Hepatic stellate cell (primary cell): ENCODE data around the gene STAT6.
A peak's percentile ranks its signal among the peaks of the same experiment; 100 is the strongest.
"Not testable (repeated sequence)": the region's sequence is repeated elsewhere in the genome, so short reads cannot be mapped to it uniquely, and the experiment has no call there.

ENCODE experiments used
- DNase-seq: peaks from one replicate; pipeline ENCODE4 v3.0.0; 2011; ENCODE audit warnings: low spot score

STAT6 gene

DNA sequence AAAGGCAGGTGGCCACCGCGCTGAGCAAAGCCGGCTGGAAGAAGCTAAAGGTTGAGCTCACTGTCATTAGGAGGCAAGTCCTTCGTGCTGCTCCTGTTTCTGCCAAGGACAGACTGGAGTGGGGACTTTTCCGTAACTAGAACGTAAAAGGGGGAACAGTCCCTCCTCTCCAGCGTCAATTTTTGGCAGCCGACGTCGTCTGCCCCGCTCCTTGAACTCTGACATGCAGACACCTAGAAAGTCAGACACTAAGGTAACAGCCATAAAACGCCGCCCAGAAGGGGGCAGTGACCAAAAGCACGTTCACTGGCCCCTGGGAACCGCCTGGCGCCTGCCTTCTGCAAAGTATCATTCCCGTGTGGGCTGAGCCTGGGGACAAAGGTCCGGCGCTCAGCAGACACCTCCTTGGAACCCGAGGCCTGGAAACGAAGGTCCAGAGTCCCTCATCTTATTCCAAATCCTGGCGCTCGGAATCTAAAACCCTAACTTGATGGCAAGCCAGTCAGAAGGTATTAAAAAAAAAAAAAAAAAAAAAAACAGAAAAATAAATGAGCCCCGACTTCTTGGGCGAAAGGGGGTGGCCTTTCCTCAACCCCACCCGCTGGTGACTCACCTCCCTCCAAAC, 16.1 kb upstream of the STAT6 start:
- no peak for DNase-seq

DNA sequence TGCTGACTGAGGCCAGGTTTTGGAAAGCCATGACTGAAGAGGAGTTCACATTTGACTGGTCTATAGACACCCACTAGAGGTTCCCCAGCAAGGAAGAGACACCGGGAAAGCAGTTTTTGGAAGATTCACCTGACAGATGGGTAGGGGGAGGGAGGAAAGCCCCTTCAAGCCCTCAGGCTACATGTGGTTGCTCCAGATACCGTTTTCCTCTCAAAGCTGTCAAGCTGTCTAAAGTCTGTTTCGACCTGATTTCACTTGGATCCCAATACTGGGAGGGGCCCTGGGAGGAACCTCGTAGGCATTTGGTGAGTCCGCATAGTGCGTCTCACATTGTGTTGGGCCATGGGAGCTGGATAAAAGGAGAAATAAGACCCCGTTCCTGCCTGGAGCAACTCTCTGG, 15.4 kb upstream of the STAT6 start:
- no peak for DNase-seq

DNA sequence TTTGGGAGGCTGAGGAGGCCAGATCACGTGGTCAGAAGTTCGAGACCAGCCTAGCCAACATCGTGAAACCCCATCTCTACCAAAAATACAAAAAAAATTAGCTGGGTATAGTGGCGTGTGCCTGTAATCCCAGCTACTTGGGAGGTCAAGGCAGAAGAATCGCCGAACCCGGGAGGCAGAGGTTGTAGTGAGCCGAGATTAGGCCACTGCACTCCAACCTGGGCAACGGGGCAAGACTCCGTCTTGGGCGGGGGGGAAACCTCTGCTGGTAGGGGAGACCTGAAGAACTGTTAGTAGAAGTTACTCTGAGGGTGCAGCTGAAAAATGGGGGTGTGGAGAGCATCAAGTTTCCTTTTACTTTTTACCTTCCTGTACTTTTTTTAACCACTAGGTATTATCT, 14.9 kb upstream of the STAT6 start:
- no peak for DNase-seq

DNA sequence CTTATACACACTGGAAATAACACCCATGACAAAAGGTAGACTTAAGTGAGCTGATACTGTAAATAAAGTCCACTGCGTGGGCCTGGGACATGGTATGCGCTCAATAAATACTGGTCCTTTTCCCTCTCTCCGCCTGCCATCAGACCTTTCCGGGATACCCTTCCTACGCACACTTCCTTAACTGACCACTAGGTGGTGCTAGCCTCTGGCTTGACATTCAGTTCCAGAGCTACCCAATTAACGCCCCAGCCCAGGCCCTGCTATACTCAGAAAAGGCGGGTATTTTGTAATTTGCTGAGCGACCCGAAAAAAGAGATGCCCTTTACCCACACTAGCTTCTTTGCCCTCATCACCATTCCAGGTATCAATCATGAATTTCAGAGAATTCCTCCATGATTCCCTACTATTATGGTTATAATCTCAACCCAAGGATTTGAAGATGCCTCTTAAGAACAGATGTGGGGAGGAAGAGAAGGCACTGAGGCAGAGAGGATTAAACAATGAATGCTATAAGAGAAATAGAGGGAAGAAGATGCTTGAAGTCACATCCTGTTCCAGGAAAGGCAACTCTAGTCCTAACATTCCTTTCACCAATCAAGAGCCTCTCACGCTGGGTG, 13.2 kb upstream of the STAT6 start:
- peak; percentile 75 for DNase-seq

DNA sequence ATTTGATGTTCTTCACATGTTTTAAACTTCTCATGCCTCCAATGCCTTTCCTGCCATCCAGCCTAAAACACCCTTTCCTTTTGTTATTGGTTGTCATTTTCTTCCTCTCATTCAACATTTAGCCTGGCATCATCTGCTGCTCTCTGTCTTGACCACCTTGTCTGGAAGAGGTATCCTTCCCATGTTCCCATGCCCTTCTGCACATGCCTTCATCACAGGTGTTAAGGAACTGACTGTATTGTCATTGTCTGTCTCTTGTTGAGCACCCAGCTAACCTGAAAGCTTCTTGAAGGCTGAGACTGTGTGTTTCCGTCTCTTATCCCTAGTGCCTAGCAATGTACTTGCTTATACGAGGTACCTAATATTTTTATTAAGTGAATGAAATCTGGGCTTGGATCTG, 12.7 kb upstream of the STAT6 start:
- DNase-seq: no peak

DNA sequence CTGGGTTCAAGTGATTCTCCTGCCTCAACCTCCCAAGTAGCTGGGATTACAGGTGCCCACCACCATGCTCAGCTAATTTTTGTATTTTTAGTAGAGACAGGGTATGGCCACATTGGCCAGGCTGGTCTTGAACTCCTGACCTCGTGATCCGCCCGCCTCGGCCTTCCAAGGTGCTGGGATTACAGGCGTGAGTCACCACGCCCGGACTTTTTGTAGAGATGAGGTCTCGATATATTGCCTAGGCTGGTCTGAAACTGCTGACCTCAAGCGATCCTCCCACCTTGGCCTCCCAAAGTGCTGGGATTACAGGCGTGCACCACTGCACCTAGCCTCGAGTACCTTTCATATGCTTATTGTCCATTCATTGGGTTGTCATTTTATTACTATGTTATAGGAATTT, 9.6 kb upstream of the STAT6 start:
- not testable (repeated sequence) for DNase-seq

DNA sequence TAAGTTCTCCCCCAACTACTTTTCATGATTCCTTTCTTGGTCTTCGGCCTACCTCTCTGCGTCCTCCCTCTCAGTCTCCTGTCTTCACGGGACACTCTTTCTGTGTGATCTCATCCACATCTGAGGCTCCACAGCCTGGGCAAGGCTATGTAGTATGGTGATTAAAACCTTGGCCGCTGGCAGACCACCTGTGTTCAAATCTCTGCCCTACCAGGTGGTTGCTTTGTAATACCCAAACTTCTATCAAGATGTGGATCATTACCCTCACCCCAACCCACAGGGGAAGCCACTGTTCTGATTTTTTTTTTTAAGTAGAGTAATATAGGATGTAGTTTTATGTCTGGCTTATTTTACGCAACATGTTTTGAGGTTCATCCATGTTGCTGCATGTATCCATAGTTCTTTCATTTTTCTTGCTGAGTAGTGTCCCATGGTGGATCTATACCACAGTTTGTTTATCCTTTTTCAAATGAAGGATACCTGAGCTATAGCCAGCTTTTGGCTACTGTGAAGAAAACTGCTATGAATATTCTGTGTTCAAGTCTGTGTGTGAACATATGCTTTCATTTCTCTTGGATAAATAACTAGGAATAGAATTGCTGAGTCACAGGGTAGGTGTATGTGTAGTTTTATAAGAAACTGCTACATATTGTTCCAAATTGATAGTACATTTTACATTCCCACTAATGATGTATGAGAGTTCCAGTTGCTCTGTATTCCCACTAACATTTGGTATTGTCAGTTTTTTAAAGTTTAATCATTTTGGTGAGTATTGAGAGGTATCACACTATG, 8.3 kb upstream of the STAT6 start:
- no peak for DNase-seq

DNA sequence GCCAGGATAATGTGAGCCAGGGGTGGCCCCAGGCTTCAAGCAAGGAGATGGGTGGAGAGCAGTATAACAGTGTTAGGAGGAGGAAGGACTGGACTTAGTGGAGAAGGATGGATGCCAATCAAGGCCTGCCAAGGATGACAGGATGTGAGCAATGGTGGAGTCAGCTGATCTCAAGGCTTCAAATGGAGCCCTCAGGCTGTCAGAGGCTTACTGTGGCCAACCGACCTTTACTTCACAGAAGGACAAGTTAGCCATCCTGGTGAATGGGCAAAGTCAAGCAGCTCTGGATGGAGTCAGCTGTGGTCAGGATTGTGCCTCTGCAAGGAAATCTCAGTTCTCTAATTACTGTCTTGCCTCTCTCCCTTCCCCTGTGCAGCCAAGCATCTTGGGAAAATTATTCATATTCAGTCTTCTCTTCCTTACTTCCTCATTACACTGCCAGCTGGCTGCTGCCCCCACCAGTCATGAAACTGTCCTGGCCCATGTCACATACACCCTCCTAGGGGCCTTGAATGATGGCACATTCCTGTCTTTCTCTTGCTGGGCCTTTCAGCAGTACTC, 7.6 kb upstream of the STAT6 start:
- no peak for DNase-seq

DNA sequence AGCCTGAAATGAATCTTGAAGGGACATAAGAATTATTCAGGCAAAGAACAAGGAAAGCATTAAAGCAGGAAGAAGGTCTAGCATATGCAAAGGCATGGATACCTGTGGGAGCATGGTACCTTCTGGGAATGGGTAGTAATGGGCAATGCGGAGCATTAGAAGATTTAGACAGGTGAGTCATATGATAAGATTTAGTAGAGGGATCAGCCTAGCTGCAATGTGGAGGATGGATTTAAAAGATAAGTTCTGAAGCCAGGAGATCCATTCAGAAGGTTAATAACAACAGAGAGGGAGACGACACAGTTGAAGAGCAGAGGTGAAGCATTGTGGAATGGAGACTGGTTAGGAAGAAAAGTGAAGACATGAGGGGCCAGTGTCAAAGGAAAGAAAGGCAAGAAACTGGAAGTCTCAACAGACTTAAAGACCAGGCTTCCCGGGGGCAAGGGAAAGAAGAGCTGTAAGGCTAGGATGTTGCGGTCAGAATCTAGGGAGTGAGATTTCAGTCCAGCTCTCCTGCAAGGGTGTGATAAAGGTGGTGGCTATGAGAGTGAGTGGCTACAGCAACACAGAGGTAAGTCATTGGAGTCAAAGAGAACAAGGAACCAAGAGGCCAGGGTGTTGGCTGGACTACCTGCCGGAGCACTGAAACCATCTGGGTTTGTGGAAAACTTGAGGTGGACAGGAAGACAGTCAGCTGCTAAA, 5.6 kb upstream of the STAT6 start:
- no peak for DNase-seq

DNA sequence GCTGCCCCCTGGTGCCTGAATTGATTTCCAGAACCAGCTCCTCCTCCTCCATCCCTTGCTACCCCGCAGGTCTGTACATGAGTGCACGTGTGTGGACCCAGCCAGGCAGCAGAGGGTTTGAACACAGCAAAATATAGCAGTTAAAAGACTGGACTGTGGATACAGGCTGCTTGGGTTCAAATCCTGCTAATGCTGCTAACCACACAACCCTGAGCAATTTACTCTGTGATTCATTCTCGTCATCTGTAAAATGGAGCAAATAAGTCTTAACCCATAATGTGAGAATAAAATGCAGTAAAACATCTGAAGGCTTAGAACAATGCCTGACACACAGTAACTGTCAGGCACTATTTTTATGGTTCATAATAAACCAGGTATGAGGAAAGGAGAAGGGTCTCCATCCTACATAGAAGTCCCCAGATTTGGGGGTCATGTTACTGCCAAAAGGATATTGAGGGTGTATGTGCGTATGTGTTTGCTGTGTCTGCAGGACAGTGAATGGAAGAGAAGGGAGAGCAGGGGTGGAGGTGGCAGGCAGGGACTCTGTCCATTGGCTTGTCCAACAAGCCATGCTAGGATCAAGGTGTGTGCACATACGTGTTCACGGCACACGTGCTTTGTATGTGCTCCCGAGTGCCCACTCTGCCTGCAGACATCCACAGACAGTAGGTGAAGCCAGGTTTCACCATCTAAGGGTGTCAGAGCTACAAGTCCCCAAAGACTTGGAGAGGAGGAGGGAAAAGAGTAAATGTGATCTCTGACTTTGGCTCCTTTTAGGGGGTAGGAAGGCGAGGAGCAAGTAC, 1.5 kb upstream of the STAT6 start:
- DNase-seq: no peak

DNA sequence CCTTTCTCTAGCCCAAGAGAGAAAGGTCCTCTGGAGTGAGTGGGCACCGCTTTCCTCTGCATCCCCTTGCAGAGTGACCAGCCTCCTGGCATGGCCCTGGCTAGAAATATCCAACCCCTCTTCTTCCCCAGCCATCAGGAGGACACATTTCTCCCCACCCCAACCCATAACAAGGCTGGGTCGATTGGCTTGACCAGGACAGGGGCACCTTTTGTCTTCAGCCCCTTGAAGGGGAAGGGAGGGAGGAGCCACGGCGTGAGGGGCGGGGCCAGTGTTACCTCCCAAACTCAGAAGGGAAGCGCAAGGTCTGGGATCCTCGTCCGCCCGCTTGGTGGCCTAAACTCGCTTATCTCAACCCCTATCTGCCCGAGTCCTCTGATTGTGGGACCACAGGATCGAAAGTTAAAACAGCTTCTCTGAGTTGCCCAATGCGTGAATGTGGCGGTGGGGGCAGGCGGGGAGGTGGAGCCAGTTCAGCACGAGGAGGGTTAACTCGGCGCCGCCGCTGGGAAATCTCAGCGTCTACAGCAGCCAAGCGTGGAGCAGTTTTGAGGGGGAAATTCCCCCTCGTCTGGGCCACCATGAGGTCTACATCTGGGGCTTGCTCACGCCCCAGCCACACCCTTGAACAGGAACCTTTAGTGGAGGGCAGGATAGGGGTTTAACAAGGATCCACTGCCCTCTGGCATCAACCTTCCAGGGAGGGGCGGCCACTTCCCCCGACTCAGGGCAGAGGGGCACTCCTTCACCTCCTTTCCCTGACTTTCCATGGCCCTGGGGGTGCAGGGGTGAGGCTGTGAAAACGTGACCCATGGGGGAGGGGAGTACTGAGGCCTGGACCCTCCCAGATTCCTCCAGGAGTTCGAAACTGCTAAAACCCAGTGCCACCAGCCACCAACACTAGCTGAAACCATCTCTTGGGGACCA, 795 bp downstream of the STAT6 start:
- DNase-seq: peak; percentile 45

DNA sequence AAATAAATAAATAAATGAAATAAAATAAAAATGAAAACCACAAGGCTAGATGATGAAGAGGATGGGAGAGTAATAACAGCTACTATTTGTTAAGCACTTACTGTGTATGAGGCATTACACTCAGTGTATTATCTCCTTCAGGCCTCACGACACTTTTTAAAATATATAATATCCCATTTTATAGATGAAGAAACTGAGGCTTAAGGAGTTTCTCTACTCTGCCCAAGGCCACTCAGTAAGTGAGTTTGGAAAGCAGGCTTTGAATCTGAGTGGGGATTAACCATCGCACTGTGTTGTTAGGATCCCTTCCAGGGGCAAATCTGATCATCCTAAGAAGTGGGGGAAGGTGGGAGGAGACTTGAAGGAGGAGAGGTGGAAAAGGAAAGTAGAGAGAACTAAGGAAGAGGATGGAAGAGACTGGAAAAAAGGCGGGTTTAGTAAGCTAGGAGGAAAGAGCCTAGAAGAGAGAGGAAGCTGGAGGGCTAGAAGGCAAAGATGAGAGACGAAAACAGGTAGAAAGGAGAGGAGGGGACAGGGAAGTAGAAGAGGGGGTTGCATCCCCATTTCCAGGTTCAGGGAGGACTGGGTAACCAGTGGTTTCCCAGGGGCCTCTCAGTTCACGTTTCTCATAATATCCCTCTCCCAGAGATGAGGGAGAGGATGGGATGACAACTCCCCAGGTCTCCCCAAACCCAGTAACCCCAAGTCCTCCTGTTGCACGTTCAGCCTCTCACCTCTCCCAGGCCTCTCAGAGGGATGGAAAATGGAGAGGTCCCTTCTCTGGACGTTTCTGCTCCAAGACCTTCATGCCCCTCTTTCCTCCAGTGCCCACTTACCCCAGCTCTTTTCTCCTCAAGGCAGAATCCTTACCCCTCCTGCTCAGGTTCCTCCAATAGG, 1.7 kb downstream of the STAT6 start:
- DNase-seq: peak; percentile 5

DNA sequence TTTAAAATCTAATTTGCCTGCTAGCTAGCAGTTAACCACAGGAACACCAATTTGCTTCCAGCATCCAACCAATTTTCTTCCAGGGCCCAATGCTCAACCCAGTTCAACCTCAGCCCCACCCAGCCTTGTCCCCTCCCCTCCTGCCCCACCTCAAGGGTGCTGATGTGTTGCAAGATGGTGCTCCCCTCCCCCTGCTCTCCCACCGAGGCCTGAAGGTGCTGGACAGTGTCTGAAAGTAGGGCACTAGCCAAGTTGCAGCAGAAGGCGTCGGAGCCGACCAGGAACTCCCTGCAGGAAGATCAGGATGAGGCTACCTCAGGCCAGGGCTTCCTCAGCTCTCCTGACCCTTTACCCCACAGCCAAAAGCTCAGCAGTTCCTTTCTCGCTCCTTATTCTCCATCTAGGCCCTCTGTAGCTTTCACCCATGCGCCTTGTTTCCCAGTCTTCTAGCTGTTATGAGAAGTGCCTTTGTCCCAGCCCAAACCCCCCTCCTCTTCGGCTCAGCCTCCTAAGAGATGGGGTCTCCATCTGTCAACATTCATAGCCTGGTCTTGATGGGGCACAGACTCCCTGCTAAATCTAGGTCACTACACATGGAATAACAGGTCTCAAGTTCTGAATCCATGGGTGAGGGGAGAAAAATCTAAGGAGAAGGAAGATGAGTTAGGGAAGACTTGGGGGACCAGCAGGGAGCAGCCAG, 3.6 kb downstream of the STAT6 start:
- no peak for DNase-seq

DNA sequence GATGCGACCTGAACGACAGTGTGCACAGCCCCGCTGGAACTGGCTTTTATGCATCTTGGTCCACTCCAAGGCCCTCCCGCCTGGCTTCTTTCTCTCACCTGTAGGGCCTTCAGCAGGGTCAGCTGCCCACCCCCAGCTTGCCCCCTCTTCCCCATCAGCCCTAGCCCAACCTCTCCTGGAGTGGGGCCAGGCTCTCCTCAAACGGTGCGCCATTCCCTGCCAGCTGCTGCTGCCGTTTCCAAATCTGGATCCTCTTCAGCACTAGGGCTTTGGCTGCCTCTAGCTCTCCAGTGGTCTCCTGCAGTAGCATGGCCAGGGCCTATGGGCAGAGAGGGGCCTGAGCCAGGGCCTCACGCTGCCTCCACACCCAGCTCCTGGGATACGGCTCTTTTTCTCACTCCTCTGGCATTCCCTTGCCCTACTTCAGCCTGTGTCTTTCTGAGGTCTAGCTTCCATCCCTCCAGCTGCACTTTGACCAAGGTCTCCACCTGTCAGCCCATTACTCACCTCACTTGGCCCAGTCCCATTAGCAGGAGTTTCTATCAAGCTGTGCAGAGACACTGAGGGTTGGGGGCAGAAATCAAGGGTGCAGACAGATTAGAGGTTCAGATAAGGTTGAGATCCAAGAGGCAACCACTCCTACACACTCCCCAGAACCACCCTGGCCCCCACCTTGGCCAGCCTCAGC, 5.0 kb downstream of the STAT6 start:
- no peak for DNase-seq

DNA sequence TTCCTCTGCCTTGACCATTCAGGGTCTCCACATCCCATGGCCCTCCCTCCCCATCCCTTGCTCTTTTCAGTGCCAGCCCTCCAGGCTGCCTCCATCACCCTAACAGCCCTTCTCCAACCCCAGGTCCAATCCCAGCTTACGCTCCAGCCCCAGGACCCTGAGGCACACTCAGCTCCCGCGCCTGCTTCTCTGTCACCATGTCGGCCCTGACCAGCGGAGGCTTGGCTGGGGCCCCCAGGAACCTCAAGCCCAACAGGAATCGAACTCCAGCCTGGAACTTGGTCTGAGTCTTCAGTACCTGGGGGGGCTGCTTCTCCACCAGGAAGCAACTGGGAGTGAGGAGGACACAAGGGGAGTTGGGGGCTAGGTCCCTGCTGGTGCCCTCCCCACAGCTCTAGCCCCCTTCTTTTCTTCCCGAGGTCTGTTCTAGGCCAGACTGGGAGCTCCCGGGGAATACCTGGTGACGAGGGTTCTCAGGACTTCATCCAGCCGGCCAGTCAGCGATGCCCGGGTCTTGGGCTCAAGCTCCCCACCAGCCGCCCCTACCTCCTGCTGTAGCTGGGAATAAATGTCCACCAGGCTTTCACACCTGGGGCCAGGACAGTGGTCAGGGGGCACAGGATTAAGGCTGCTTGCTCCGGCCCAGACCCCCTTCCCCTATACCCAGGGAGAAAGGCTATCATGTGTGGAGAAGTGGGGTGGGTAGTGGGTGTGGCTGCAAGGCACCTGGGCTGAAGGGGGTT, 6.0 kb downstream of the STAT6 start:
- DNase-seq: no peak

DNA sequence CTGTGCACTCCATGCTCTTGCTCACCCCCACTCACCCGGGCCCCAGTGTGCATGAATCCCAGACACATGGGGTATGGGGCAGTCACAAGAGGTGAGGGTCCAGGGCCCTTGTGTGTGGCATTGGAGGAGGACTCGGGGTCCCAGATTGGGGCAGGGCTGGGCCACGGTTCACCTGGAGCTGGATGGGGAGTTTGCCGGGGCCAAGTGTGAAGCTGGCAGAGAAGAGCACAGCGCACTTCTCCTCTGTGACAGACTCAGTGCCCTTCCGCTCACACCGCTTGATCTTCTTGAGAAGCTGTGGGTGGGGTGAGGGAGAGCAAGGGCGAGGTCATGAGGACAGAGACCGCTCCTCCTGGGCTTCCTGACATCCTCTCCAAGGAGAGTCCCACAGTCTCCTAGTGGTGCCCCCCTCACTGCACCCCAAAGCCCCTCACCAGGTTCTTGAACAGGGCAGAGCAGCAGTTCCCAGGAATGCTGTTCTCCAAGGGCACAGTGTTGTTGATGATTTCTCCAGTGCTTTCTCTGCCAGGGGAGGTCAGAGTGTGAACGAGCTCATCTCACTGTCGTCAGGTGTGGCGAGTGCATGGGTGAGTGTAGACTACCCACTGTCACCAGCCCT, 6.8 kb downstream of the STAT6 start:
- DNase-seq: no peak

DNA sequence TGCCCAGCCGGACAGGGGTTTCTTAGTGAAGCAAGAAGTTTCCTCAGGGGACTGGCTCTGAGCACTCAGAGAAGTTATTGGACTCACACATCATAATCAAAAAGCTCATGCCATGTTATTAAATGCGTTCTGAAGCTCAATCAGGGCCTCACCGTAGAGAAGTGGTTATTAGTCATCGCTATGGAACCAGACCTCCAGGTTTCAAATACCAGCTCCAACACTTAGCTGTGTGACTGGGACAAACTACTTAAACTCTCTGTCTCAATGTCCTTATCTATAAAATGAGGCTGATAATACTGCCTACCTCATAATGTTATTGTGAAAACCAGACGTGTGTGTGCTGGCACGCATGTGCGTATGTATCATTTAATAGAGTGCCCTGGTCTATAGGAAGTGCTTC, 7.3 kb downstream of the STAT6 start:
- DNase-seq: no peak
